GM21717 (cell line): ENCODE data around the gene HELT.
"Not testable (repeated sequence)": the region's sequence is repeated elsewhere in the genome, so short reads cannot be mapped to it uniquely, and the experiment has no call there.

Experiments used
- ATAC-seq: cut with Tn5 transposase; IDR thresholded peaks from one replicate; pipeline ENCODE4 v1.9.1; 2021; ENCODE audit warnings: mild to moderate bottlenecking, moderate library complexity; ENCODE audit not compliant: unreplicated experiment

Gene HELT, protein sequence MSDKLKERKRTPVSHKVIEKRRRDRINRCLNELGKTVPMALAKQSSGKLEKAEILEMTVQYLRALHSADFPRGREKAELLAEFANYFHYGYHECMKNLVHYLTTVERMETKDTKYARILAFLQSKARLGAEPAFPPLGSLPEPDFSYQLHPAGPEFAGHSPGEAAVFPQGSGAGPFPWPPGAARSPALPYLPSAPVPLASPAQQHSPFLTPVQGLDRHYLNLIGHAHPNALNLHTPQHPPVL

GRCh38 chr4:185017964-185018772 lies at the start of gene HELT:
HELT (plus strand) TSS chr4:185018490; CDS start chr4:185018929, 439 bp downstream.
- no peak for ATAC-seq

GRCh38 chr4:184968784-184969201 lies 49.5 kb upstream of the HELT start:
- ATAC-seq: no peak

DNA sequence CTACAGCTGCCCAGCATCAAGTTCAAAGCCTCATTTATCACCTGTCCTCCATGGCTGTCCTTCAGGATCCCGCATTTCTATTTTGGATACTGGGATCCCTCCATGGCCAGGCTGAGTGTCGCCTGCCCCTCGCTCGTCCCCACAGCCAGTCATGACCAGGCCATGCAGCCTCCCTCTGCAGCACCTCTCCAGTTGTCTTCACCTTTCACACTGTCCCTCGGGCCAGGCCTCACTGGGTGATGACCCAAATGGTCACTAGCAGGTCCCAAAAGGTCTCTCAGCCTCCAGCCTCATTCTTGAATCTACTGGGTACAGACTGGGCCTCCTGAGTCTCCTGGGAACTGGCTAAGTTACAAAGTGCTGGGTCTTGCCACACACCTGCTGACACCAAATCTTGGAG lies 48.7 kb upstream of the HELT start:
- no peak for ATAC-seq

GRCh38 chr4:184972991-184973390 lies 45.3 kb upstream of the HELT start:
- ATAC-seq: no peak

DNA sequence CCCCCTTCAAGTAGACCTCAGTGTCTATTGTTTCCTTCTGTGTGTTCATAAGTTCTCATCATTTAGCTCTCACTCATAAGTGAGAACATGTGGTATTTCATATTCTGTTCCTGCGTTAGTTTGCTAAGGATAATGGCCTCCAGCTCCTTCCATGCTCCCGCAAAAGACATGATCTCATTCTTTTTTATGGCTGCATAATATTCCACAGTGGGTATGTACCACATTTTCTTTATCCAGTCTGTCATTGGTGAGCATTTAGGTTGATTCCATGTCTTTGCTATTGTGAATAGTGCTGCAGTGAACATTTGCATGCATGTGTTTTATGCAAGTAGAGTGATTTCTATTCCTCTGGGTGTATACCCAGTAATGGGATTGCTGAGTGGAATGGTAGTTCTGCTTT lies 41.9 kb upstream of the HELT start:
- ATAC-seq: not testable (repeated sequence)

DNA sequence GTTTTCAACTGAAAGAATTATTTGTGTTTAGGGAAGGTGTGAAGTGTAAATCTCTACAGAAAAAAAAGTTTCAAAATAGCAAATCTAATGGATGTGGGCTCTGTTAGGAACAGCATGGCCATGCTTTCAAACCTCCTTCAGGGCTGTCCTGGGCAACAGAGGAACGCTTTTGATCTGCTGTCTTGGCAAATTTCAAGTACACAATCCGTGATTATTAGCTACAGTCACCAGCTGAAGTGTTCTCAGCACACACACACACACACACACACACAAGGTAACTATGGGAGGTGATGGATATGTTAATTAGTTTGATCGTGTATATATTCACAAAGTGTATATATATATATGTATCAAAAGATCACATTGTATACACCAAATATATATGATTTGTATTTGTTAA lies 40.5 kb upstream of the HELT start:
- no peak for ATAC-seq

DNA sequence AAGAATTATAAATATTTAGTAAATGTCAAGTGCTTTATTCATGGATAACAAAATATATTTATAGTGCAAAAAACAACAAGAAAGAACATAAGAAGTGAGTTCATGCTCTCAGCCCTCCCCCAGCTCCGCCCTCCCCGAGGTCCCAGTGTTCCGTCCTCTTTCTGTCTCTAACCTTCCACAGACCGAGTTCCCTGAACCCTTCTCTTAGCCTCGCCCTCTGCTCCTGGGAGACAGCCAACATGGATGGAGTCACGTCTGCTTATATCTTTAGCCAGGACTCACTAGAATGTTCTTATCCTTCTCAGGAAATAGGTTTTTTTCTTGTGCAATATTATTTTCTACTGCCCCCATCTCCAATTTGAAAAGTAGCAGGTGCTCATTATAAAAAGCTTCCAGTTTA lies 40.1 kb upstream of the HELT start:
- ATAC-seq: no peak

- no peak for ATAC-seq
Measured at GRCh38 chr4:184979461-184980124, 38.7 kb upstream of the HELT start.

GRCh38 chr4:184980261-184980660 lies 38.0 kb upstream of the HELT start:
- no peak for ATAC-seq

DNA sequence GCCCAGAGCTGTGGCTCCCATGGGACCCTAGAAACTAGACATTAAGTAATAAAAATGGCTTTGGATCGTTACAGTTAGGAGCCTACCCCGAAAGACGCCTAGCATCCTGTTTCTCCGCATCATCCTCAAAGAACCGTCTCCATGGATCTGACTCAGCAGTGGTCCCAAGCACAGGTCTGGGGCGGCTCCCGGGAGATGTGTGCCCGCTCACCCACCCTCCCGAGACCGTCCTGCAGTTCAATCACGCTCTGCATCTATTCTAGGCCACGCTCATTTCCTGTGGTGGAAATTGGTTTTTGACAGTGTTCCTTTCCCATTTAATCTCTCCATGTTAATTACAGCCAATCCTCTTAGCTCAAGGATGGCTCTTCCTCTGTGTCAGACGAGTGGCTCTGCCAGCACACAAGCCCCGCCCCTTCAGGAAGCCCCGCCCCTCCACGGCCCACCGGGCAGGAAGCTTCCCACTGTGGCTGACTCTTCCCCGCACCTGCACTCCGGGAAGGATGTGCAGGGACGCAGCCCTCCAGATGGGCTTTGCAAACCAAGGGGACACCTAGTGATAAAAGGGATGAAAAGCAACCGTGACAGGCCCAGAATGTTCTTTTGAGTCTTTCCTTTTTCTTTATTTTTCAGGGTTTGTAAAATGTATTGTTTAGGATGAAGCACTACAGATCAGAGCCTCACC lies 34.5 kb upstream of the HELT start:
- ATAC-seq: peak; percentile 83

- ATAC-seq: no peak
Measured at GRCh38 chr4:184987493-184988031, 30.7 kb upstream of the HELT start.

DNA sequence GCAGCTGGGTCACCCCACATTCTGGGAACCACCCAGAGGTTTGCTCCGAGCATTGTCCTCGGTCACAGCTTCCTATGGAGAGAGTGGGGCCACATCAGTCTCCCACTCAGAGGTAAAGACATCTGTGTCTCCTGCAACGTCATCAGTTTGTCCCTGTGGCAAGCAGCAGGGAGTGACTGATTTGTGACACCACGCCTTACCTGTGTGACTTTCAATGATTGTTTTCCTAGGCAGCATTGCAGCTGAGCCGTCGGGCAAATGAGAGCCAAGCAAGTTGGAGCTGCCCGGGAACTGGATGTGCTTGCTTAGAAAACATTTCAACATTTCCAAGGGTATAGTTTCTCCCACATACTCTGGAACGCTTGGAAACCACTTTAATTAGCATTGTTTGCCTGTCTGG lies 29.7 kb upstream of the HELT start:
- ATAC-seq: no peak

- not testable (repeated sequence) for ATAC-seq
Measured at GRCh38 chr4:184989283-184989682, 29.0 kb upstream of the HELT start.

DNA sequence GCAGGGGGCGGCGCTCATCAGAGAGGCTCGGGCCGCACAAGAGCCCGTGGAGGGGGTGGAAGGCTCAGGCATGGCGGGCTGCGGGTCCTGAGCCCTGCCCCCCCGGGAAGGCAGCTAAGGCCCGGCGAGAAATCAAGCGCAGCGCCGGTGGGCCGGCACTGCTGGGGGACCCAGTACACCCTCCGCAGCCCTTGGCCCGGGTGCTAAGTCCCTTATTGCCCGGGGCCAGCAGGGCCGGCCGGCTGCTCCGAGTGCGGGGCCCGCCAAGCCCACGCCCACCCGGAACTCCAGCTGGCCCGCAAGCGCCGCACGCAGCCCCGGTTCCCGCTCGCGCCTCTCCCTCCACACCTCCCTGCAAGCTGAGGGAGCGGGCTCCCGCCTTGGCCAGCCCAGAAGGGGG lies 28.2 kb upstream of the HELT start:
- ATAC-seq: not testable (repeated sequence)

- no peak for ATAC-seq
Measured at GRCh38 chr4:184991860-184992259, 26.4 kb upstream of the HELT start.

GRCh38 chr4:184992422-184992821 lies 25.9 kb upstream of the HELT start:
- no peak for ATAC-seq

- no peak for ATAC-seq
Measured at GRCh38 chr4:184993247-184993646, 25.0 kb upstream of the HELT start.

GRCh38 chr4:184994010-184994622 lies 24.2 kb upstream of the HELT start:
- ATAC-seq: no peak

DNA sequence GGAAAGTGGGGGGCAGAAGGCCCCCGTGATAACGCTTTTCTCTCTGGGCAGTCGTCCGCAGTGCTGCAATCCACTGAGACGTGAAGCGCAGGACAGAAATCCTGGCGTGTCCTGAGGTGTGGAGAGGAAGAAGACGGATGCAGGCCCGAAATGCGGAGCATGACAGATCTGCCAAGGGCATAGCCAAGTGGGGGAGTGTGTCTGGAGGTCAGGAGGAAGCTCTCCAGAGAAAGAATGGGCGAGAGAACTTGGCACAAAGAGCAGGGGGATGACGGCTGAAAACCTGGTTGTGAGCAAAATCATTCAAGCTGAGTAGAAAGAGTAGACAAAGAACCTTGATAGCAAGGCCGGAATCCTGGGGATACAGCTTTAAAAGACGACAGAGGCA lies 23.7 kb upstream of the HELT start:
- ATAC-seq: no peak

- not testable (repeated sequence) for ATAC-seq
Measured at GRCh38 chr4:184997656-184998055, 20.6 kb upstream of the HELT start.

- no peak for ATAC-seq
Measured at GRCh38 chr4:185002784-185003183, 15.5 kb upstream of the HELT start.
